Amygdala (tissue), 56 donors: ENCODE measurements around the gene OTOF.
"Not testable (repeated sequence)": the region's sequence is repeated elsewhere in the genome, so short reads cannot be mapped to it uniquely, and the experiment has no call there.

Source experiments
- DNase-seq, 56 donors: peaks; one replicate each; lab custom pipeline; 2025; lab: John Stamatoyannopoulos, UW

The OTOF gene

GRCh38 chr2:26481706-26482105, 3.8 kb upstream of the OTOF start:
- no peak for DNase-seq

GRCh38 chr2:26480566-26481423, 2.9 kb upstream of the OTOF start:
- DNase-seq: no peak

GRCh38 chr2:26479789-26480565, 2.1 kb upstream of the OTOF start:
- DNase-seq: no peak

GRCh38 chr2:26479131-26479788, 1.3 kb upstream of the OTOF start:
- no peak for DNase-seq

- no peak for DNase-seq
Measured at GRCh38 chr2:26478366-26478765, 442 bp upstream of the OTOF start.

GRCh38 chr2:26477126-26477910, 606 bp downstream of the OTOF start:
- DNase-seq: no peak

- no peak for DNase-seq
Measured at GRCh38 chr2:26475832-26476501, 2.0 kb downstream of the OTOF start.

- no peak for DNase-seq
Measured at GRCh38 chr2:26475037-26475436, 2.9 kb downstream of the OTOF start.

GRCh38 chr2:26474261-26474785, 3.6 kb downstream of the OTOF start:
- DNase-seq: no peak

- no peak for DNase-seq
Measured at GRCh38 chr2:26473796-26474195, 4.1 kb downstream of the OTOF start.

GRCh38 chr2:26472821-26473655, 4.9 kb downstream of the OTOF start:
- no peak for DNase-seq

- DNase-seq: no peak
Measured at GRCh38 chr2:26471766-26472706, 5.9 kb downstream of the OTOF start.

- no peak for DNase-seq
Measured at GRCh38 chr2:26471289-26471688, 6.6 kb downstream of the OTOF start.

- DNase-seq: no peak
Measured at GRCh38 chr2:26470601-26471260, 7.2 kb downstream of the OTOF start.

- DNase-seq: no peak
Measured at GRCh38 chr2:26469955-26470354, 8.0 kb downstream of the OTOF start.

- DNase-seq: peak in 1 of 56 donors; percentile 6
Measured at GRCh38 chr2:26469092-26469710, 8.7 kb downstream of the OTOF start.

- not testable (repeated sequence) for DNase-seq
Measured at GRCh38 chr2:26468544-26468943, 9.4 kb downstream of the OTOF start.
